Stimulated activated CD4-positive, alpha-beta T cell treated with anti-CD3 and anti-CD28 coated beads, TNF-alpha, amount 100 ng/mL, for 24 hours (primary cell): ENCODE results near the gene SPAG9.

ENCODE experiments used
- DNase-seq, 3 experiments: peaks; one replicate each; pipeline ENCODE4 v3.0.0-alpha.2; 2020; ENCODE audit warnings: low read depth in 3 of 3

The SPAG9 gene

DNA sequence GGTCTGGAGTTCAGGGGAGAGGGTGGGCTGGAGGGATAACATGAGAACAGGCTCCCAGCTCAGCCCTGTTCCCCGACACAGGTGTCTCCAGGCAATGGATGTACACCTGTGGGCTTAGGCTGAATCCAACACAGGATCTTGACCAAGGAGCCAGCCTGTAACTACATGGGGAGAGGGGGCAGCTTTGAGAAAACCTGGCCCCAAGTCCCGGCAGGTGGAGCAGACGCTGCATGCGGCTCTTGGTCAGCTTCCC lies 181.2 kb downstream of the SPAG9 start:
- DNase-seq = no peak

DNA sequence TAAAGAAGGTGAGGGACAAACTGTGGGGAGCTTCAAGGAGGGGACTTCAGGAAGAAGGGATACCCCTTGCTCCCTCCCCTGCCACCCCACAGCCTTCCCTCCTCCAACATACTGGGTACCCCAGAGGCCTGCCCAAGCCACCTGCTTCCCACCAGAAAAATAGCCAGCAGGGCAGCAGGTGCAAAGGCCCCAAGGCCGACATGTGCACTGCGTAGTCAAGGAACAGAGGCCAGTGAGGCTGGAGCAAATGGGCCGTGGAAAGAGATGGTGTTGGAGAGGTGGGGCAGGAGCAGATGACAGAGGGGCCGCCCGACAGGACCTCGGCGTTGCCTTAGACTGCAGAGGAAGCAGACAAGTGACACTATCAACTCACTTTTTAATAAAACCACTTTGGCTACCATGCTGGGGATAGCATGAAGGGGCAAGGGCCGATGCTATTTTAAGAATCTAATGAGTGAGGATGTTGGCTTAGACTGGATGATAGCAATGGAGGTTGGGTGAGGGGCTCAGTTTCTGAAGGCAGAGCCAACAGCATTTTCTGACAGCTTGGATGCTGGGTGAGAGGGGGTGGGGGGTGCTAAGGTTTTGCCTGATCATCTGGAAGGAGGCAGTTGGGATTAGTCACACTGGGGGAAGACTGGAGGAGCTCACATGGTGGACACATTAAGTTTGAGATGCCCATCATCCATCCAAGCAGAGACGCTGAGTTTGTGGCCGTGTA lies 181.7 kb downstream of the SPAG9 start:
- DNase-seq = no peak

DNA sequence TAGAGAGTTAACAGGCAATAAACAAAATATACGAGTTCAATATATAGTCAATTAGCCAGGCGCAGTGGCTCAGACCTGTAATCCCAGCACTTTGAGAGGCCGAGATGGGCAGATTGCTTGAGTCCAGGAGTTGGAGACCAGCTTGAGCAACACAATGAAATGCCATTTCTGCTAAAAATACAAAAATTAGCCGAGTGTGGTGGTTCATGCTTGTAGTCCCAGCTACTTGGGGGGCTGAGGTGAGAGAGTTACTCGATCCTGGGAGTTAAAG lies 184.7 kb downstream of the SPAG9 start:
- no peak for DNase-seq

DNA sequence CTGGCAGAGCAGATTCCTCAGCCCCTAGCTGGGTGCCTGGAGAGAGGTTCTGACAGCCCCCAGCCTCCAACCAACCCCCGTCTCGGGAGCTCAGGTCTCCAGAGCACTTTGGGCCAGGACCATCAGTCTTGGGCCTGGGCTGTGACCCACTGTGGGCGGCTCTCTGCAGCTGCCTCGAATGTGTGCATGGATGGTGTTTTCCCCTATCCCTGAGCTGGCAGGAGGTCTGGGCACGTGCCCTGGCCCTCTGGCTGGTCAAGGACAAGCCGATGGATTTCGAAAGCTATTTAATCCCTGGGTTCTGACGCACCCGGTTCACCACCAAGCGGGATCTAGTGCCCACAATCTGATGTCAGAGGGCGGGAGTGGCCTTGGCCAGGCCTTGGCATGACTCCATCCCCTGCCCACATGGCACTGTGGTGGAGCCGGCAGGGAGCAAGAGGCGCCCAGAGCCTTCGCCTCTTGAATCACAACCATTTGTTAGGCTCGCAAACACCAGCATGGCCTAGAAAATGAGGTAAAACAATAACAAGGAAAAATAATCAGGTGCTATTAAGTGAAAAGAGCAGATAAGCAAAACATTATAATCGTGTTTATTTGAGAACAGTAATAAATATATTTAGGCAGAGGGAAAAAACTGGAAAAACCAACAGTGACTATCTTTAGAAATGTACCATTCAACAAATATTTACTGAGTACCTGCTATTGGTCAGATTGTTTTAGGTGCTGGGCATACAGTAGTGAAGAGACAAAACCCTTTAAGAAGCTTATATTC lies 185.3 kb downstream of the SPAG9 start:
- no peak for DNase-seq

DNA sequence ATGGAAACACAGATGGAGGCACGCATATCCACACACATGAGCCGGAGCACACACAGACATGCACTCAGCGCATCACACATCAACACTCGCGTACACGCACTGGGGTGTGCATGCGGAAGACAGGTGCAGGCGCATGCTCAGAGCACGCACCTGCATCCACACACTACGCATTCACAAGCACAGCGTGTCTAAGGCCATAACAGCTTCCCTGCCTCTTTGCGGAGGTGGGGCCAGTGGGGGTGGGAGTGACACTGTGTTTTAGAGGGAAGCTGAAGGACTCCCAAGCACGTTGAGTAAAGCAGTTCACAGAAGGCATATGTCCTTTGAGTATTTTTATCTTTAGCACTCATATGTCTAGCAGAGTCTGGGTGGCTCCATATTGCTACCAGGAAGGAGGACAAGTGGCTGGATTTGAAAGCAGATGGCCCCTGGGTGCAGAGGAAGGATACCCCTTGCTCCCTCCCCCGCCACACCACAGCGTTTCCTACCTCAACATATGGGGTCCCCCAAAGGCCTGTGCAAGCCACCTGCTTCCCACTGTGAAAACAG lies 185.9 kb downstream of the SPAG9 start:
- DNase-seq = no peak

DNA sequence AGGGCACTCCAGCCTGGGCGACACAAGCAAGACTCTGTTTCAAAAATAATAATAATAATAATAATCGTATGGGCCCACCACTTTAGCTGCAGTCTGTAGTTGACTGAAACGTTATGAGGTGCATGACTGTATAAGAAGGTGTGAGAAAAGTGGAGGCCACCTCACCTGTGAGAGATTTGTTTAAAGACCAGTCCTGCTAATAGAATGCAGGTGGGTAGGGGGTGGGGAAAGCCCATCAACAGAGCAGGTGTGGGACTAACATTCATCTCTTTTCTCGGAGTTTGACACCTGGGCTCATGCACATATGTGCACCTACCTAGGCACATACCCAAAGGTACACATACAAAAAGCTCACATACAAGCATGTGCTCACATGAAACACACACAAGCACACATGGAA lies 186.5 kb downstream of the SPAG9 start:
- no peak for DNase-seq

DNA sequence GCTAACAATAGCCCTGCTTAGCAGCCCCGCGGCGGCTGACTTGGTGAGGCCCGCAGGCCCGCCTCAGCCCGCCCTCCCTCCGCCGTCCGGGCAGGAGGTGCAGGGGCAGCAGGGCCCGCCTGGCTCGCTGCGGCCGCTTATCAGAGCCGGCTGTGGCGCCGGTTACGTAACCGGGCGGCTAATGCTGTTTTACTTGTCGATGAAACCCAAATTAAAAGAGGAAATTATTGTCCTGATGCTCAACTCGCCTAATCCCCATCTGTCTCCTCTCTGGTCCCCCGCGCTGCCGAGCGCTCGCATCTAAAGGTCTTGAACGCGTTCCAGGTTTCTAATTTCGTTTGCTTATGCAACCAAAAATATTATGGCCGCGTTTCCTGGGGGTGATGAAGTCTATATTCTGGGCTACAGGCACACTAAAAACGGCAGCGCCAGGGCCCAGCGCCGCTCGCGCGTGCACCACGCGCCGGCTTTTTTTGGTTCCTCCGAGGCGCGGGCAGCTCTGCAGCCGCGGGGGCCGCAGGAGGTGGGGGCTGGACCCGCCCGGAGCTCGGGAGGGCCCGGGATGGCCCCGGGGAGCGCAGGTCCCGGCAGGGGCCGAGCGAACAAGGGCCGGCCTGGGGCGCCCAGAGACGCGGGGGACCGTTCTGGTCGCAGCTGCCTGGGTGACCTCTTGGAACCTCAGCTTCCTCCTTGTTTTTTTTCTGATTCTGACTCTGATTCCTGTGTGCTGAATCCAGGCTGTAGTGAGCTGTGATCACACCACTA lies 189.3 kb downstream of the SPAG9 start:
- DNase-seq = peak in 1 of 3 experiments; percentile 35

DNA sequence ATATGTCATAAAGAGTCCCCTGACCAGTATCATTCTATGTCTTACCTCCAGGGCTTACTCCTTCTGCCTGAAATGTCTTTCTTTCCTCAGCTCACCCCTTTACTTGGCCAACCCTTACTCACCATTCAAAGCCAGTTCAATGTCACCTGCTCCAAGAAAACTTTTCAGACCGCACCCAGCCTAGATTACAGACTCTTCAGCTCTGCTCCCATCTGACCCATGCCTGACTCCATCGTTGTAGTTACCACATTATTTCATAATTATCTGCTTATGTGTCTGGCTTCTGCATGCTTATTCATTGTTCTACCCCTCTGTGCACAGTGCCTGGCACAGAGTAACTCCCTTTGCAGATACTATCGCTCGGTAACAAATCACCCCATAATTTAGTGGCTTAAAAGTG lies 192.0 kb downstream of the SPAG9 start:
- DNase-seq = no peak

DNA sequence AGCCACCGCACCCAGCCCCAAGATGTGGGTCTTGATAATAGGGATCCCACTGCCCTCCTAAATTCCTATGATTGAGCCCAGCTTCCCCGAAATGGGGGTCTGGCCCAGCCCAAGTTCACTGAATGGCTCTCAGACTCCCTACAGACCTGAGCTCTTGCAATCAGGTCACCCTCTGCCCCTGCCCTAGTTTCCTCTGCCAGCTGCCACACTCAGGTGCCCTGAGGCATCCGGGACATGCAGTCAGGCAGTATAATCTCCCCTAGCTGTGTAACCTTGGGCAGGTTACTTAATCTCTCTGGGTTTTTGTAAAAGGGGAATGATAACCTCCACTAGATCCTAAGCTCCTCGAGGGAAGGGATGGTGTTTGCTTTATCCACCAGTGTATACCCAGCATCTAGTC lies 193.4 kb downstream of the SPAG9 start:
- DNase-seq = no peak

DNA sequence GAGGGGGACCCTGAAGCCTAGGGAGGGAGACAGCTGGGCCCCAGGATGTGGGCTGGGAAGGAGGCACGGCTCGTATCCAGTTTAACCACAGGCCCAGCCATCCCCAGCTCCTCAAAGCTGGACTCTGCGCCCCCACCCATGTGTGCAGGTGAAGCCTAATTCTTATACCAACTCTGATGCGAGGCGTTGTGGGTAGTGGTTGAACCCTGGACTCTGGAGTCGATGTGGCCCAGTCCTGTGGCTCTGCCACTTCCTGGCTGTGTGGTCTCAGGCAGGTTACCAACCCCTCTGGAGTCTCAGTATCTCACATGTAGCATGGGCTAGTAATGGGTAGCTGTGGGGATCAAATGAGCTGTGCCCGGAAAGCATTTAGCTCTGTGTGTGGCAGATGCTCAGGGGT lies 194.1 kb downstream of the SPAG9 start:
- DNase-seq = no peak

DNA sequence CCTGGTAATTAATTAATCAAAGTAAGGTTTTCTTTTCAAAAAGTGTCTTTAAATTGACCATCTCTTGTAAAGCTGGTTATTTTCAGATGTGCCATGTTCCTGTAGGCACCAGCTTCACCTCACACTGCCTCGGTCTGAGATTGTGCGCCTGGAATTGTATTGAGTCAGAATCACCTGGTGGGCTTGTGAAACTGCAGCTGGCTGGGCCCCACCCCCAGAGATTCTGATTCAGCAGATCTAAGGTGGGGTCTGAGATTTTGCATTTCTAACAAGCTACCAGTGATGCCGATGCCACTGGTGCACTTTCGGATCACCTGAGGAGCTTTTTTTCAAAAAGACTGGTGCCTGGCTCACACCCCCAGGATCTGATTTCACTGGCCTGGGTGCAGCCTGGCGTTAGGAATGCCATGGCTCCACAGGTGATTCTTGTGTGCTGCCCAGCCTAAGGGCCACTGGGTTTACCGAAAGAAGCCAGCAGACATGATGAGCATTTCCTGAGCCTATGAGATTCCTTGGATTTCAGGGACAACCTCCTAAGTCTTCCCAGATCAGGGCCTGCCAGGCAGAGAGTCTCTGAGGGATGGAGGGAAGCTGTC lies 195.3 kb downstream of the SPAG9 start:
- no peak for DNase-seq

DNA sequence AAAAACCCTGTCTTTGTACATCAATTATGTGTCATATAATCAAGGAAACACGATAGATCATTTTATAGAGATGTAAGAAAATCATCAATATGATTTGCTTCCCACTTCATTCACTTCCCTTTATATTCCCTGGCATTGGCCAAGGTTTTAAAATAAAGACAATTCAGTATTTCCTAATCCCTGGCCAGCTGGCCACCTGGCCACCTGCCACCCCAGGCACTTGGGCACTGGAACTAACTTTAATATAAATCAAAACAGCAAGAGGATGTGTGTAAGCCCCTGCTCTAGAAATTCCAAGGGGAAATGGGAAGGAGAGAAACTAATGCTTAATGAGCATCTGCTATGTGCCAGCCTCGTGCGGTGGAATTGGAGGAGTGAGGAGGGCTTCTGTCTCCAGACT lies 195.9 kb downstream of the SPAG9 start:
- no peak for DNase-seq

DNA sequence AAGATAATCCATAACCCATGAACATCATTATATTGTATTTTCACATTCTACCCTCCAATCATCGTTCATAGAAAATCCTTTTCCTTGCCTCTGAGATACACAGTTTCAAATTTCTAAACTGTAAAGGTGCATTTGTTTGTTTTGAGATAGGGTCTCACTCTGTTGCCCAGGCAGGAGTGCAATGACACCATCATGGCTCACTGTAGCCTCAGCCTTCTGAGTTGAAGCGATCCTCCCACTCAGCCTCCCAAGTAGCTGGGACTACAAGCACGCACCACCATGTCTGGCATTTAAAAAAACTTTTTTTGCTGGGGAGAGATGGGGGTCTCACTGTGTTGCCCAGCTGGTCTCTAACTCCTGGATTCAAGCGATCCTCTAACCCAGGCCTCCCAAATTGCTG lies 196.4 kb downstream of the SPAG9 start:
- DNase-seq = no peak

DNA sequence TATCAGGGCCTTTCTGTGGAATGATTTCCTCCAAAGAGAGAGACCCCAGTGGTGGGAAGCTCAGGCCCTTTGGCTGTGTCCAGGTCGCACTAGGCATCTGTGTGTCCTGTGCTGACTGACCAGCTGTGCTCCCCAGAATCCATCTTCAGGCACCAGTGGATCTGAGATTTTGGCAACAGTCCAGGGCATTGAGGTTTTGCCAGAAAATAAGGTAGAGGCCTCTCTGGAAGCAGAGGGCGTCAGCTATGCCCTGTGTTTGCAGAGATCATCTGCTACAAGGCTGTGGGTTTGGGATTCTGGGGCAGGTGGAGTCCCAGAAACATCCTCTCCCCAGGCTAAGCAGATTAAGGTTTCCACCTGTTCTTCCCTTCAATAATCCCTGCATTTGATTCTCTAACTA lies 197.1 kb downstream of the SPAG9 start:
- DNase-seq = no peak

DNA sequence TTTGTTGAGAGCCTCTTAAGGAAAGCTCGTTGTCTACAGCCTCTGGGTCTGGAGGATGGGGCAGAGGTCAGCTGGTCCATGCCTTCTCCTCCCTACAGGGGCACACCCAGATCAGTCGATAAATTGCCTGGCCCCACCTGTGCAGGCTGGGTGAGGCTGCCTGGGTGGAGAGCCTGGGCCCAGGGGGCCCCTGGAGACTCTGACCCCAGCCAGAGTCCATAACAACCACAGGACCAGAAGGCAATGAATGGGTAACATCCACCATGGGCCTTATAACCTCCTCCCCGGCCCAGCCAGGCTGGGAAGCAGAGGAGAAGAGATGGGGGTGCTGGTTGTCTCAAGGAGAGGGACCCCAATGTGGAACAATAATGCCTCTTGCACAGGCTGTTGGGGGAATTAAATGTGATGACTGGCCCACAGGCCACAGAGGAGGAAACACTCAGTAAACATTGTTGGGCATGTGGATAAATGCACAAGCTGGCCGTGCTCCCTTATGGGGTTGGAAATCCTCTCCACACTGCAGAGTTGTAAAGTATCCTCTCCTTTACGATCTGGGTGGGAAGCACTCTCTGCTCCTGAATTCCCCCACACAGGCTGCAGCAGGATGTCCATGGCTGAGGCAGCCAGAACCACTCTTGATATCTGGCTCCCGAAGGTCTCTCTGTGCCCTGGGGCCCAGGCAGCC lies 197.8 kb downstream of the SPAG9 start:
- DNase-seq = no peak

DNA sequence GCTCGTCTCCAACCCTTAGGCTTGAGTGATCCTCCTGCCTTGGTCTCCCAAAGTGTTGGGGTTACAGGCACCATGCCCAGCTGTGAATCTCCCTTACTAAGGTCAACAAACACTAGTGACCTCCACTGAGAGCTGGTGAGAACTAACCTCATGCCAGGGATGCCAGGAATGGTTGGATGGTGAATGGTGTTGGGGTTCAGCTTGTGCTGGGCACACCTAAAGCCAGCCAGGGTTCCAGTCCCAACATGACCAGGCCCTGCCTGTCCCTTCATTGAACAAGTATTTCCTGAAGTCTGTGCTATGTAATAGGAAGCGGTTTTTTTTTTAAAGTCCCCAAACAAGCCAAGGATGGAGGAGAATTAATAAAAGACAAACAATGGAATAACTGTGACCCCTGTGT lies 198.6 kb downstream of the SPAG9 start:
- DNase-seq = no peak

DNA sequence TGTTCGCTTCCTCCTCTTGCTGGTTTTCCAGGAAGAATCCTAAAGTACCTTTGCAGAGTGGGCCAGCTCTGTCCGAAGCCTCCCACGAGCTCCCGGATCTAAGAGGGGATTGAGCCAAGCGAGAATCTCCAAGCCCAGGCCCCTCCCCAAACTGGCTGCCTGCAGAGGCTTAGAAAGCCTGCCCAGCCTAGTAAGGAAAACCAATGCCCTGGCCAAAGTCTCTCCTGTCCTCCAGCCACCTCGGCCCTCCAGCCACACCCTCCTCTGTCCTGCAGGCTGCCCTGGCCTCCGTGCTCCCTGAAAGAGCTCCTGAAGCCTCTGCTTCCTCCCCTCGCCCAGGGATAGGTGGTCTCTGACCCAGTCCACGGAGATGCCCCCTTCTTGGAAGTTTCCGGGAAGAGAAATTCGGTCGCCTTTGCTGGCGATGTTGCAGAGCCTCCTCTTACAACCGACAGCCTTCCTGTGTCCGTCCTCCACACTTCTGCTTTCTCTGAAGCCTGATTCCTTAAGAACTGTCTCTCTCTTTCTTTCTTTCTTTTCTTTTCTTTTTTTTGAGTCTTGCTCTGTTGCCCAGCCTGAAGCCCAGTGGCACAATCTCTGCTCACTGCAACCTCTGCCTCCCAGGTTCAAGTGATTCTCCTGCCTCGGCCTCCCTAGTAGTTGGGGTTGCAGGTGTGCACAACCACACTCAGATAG lies 199.6 kb downstream of the SPAG9 start:
- no peak for DNase-seq

DNA sequence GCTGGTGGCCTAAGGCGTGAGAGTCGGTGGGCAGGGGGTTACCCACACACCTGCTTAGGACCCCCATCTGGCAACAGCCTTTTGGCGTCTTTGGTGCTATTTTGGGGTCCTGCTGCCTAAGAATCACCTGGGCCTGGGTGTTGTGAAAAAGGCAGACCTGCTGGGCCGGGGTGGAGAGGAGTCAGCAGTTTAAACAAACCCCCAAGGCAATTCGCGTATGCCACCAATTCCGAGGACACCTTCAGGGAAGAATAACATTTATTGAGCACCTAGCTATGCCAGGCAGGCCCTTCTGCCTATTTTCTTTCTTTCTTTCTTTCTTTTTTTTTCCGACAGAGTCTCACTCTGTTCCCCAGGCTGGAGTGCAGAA lies 200.6 kb downstream of the SPAG9 start:
- no peak for DNase-seq

DNA sequence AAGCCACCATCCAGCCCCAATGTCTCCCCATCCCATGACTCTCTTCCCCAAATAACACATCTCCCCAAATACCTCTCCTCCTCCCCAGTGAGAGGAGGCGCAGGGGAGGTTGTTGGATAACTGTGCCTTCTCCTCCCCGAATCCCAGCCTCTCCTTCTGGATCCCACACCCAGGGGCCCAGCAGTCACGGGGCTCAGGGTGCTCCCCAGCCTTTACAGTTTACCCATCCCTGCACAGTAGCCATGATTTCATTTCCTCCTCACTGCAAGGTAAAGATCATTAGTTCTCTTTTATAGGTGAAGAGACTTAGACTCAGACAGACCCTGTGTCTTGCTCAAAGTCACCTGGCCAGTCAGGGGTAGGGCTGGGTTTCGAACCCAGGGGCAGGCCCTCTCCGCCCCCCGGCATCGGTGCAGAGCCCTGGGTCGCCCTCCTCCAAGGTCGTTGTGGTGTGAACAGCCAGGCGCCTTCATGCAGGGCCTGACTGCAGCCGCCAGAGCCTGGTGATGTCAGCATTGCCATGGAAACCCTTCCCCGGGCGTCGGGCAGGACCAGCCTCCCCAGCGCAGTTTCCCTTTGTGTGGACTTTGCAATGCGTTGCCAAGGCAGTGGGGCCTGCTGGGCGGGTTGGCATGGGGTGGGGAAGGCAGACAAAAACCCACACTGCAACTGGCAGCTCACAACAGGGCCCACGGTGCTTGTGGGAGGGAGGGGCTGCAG lies 201.2 kb downstream of the SPAG9 start:
- DNase-seq = peak; percentile 48 to 70 (median 59)

DNA sequence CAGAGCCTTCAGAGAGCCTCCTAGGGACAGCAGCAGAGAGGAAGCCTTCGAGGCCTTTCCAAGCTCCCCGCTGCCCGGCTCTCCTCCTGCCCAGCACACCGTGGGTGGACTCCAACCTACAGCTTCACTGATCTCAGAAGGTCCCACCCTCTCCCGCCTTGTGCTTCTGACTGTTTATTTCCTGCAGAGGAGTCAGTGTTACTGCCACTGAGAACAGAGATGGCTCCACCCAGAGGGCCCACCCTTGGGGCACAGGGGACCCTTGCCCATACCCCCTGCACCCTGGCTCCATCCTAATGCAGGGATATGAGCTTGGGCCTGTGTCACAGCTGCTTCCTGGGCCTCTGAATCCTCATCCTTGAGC lies 201.8 kb downstream of the SPAG9 start:
- peak in 1 of 3 experiments; percentile 31 for DNase-seq
